Stimulated activated CD8-positive, alpha-beta memory T cell treated with anti-CD3 and anti-CD28 coated beads, Interleukin-4, amount 100 ng/mL, for 24 hours (primary cell): ENCODE results near the gene SAV1.

ENCODE experiments used
- DNase-seq: peaks from one replicate; pipeline ENCODE4 v3.0.0-alpha.2; 2020; ENCODE audit warnings: low read depth

SAV1 gene

DNA sequence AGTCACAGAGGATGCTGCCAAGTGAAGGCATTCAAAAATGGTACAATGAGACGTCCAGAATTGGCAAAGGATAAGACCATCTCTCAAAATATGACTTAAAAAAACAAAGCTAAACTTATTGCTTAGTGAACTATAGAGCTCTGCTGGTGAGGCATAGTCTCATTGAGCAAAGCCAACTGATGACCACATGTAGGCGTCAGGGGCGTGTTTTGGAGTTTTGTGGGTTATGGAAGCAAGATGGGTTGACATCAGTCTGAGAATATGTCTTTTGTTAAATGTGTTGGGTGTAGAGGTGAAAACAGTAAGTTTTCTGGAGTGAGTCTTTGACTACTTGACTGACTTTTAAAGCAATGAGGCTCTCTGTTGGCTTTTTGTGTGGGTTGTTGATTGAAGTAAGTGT, 60.9 kb downstream of the SAV1 start:
- DNase-seq: peak; percentile 22

DNA sequence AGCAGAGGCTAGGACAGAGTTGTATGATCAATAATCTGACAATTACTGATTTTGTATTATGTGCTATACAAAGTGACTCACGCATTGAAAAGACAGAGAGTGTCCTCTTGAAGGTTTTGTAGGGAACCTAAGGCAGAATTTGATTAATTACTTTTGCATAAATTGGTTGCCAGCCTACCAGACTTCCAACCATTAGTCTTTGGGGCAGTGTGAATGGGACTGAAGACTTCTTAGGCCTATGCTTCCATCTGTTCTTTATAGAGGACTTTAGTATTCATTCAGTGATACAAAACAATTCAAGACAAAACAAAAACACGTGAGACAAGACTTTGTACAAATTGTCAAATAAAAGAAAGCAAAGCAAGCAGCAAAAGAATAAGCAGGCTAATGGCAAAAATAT, 61.6 kb downstream of the SAV1 start:
- DNase-seq: no peak

DNA sequence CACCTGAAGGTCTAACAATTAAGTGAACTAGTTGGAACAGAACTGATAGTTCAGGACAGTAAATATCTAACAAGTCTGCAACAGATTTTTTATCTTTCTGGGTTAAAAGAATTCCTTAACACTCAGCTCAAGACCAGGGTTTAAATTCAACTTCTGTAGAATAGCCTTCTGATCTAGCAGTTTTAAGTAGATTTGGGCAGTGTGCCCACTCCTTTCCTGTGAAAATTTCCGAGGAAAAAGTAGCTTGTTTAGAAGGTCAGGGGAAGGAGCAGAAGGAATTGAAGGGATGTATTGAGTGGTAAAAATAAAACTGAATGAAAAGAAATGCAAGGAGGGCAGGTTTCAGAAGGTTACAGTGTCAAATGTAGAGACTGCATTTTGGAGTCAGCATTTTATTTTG, 62.3 kb downstream of the SAV1 start:
- no peak for DNase-seq

DNA sequence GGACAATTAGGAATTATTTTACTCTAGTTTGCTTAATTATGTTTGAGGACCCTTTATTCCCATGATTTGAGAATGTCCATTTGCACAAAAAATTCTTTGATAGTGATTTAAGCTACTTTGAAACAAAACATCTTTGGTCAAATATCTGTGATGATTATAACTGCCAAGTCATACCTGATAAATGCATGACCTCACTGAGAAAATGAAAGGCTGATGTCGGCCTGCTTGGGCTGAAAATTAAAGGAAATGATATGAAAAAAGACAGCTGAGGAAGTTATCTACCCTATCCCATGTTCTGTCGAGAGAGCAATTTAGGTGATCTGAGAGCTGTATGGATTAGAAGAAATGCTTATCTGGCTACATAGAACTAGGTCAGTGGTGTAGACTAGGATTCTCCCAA, 64.5 kb downstream of the SAV1 start:
- no peak for DNase-seq

DNA sequence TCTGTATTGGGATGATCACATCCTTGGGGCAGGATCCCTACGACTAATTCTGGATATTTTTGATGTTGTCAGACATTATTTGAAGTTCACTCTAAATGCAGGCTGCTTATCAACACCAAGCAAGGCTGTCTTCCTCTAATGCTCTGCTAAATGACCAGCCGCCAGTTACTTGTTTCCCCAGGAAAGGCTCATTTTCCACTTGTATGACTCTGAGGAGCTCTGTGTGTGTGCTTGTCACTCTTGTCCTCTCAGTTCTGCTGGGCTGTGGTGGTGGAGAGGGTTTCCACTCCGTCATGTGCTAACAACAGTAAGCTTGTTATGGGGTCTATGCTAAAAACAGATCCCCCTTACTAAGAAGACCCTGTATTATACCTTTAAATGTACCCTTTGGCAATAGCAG, 66.1 kb downstream of the SAV1 start:
- DNase-seq: no peak

DNA sequence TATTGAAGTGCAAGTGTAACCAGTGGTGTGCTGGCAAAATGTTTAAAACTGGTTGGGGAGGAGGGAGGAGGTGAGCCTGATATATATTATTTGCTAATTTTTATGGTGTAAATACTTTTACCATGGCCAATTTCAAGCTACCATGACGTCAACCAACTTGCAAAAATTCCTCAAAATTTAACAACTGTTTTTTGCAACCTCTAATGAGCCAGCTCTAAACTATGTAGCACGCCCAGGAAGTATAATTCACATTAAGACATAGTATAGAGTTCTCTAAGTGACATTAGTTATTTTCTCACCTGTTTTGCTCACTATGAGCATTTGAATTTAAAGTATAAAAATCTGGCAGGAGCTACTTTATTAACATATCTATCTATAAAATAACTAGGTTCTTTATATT, 66.7 kb downstream of the SAV1 start:
- no peak for DNase-seq

DNA sequence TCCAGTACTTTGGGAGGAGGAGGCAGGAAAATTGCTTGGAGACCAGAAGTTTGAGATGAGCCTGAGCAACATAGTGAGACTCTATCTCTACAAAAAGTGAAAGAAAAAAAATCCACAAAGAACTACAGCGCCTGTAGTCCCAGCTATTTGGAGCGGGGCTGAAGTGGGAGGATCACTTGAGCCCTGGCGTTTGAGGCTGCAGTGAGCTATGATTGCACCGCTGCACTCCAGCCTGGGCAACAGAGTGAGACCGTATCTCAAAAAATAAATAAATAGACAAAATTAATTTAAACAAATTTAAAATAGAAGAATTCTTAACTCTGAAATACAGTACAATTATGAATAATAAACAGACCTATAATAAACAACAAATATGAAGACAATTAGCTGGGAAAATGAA, 67.3 kb downstream of the SAV1 start:
- no peak for DNase-seq

DNA sequence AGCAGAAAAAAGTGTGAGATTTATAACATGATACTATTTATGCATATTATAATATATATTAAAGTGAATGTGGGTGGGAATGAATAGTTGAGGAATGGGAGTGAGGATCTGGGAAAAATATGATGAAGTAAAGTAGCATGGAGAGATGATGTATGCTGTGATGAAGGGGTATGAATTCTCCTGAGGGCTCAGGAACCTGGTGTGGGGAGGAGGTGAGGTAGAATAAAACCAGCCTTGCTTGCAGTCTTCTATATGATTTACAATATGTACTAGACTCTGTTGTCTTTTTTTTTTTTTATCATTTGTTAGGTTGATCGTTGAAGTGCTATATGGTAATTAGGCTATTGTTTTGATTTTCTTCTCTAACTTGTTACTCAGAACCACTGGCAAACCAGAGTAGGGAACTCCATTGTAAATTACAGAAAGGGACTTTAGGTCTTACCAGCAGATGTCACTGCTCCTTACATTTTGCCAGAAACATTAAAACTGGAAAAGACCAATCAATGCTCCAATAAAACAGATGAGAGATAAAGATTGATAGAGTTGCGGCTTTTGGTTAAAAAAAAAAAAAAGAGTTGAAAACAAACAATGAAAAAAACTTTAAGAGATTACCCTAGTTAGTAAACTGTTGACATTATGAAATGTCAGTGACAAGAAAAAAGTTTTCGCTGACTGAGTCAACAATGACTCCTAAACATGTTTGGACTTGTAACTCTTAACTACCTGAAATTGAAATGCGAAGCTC, 68.2 kb downstream of the SAV1 start:
- no peak for DNase-seq

DNA sequence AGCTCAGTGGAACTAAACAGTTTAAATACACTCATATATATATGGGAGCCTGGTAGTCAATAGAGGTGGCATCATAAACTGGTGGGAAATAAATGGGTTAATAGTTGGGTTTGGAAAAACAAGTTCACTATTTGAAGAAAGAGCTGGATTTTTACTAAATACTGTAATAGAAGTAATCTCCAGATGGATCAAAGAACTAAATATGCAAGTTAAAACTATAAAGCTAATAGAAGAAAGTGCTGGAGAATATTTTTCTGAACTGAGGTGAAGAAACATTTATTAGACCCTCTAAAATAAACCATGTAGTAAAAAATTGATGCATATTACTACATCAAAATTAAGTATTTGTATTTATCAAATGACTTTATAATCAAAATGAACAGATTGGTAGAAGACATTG, 69.3 kb downstream of the SAV1 start:
- no peak for DNase-seq

DNA sequence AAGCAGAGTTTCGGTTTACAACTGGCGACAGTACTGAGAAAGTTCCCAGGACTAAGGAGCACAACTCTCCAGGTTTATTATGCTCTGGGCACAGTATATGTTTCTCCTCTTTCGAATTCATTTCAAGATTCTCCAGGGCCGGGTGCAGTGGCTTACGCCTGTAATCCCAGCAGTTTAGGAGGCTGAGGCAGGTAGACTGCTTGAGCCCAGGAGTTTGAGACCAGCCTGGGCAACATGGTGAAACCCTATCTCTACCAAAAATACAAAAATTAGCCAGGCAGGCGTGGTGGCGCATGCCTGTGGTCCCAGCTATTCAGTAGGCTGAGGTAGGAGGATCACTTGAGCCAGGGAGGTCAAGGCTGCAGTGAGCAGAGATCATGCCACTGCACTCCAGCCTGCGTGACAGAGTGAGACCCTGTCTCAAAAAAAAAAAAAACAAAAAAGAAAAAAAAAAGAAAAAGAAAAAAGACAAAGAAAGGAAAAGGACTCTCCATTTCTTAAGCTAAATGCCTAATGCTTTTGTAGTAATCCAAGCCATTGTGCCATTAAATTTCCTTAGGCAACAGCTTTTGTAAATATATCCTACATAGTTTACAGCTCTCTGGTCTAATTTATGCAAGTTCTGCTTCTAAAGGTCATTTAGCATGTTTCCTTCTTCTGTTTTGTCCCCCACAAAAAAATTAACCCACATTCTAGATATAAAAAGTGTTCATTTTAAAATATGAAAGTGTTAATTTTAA, 73.4 kb downstream of the SAV1 start:
- no peak for DNase-seq

DNA sequence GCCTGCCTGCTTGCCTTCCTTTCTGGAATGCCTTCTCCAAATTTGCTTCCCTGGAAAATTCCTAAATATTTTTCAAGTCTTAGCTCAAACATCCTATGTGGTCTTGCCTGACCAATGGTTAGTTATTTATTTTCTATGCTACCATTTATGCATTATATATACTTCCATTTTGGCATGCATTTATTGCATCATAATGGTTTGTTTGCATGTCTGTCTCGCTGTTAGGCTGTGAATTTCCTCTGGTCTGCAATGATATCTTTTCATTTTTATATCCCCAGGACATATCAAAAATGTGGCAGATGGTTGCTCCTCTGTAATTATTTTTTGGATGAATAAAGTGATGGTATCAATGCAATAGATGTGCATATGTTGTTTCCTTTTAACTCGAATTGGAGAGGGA, 77.6 kb downstream of the SAV1 start:
- no peak for DNase-seq
